GM19372 (cell line): ENCODE results near the gene RIOK3.
"Not testable (repeated sequence)": the region's sequence is repeated elsewhere in the genome, so short reads cannot be mapped to it uniquely, and the experiment has no call there.

ENCODE experiments used
- ATAC-seq: cut with Tn5 transposase; IDR thresholded peaks from one replicate; pipeline ENCODE4 v1.9.1; 2021; ENCODE audit warnings: mild to moderate bottlenecking, low read depth, moderate library complexity; ENCODE audit not compliant: unreplicated experiment

Gene RIOK3

GRCh38 chr18:23451011-23451410 is 2.1 kb upstream of the RIOK3 start:
- ATAC-seq: no peak

- no peak for ATAC-seq
These were observed 1.6 kb upstream of the RIOK3 start for GRCh38 chr18:23451491-23451890.

GRCh38 chr18:23452347-23452727 is 750 bp upstream of the RIOK3 start:
- no peak for ATAC-seq

GRCh38 chr18:23453680-23454058 is 582 bp downstream of the RIOK3 start:
- ATAC-seq: no peak

- ATAC-seq: no peak
These were observed 3.7 kb downstream of the RIOK3 start for GRCh38 chr18:23456835-23457234.

- ATAC-seq: no peak
These were observed 5.9 kb downstream of the RIOK3 start for GRCh38 chr18:23458830-23459529.

GRCh38 chr18:23459530-23459921 is 6.4 kb downstream of the RIOK3 start:
- ATAC-seq: no peak

- ATAC-seq: no peak
These were observed 7.5 kb downstream of the RIOK3 start for GRCh38 chr18:23460285-23461273.

- ATAC-seq: no peak
These were observed 9.8 kb downstream of the RIOK3 start for GRCh38 chr18:23462876-23463275.

- ATAC-seq: no peak
These were observed 15.8 kb downstream of the RIOK3 start for GRCh38 chr18:23468753-23469459.

- no peak for ATAC-seq
These were observed 17.7 kb downstream of the RIOK3 start for GRCh38 chr18:23470620-23471387.

- ATAC-seq: no peak
These were observed 18.4 kb downstream of the RIOK3 start for GRCh38 chr18:23471486-23471885.

- ATAC-seq: no peak
These were observed 26.9 kb downstream of the RIOK3 start for GRCh38 chr18:23479829-23480505.

GRCh38 chr18:23484561-23485182 is 31.6 kb downstream of the RIOK3 start:
- no peak for ATAC-seq

- no peak for ATAC-seq
These were observed 32.3 kb downstream of the RIOK3 start for GRCh38 chr18:23485386-23485785.

- ATAC-seq: peak; percentile 65
These were observed 34.9 kb downstream of the RIOK3 start for GRCh38 chr18:23487738-23488570.

GRCh38 chr18:23489586-23489985 is 36.5 kb downstream of the RIOK3 start:
- ATAC-seq: not testable (repeated sequence)

GRCh38 chr18:23493654-23494053 is 40.6 kb downstream of the RIOK3 start:
- no peak for ATAC-seq
